ENCODE measurements around the gene HAUS7. TPM values are rescaled to one million over a fixed set of nuclear protein-coding genes. Genes with fewer than 3 reads are reported as not detected.

Gene HAUS7
- total and polyA plus RNA-seq, 7 donors = 8.3 to 18.5 (median 13.1) TPM

- Histone ChIP-seq H3K36me3 (ENCODE audit: insufficient read depth in 1 of 2, low read depth in 1 of 2) (no peaks in the 10 kb centered on the region), H3K9me3 (no peaks in the 10 kb centered on the region), H3K4me3 (no peak overlapping the region), H3K4me1 (no peaks in the 10 kb centered on the region), H3K27me3 (ENCODE audit: insufficient read depth in 3 of 3, low read length in 2 of 3) (no peaks in the 10 kb centered on the region), H3K27ac (peak overlapping the region; percentile 23)
- intact Hi-C loops (cut with DNase I) = no loop called here
- DNase-seq (no peak), ATAC-seq (peak in 1 of 4 donors; percentile 21)
- WGBS, 3 donors = 60 to 65% (median 61%) methylated on average over 6 to 11 of the region's 11 CpGs
- no peak for TF ChIP-seq CTCF (IDR thresholded peaks at IDR 0.05)
Observed at GRCh38 chrX:153487590-153488071, 17.3 kb upstream of the HAUS7 start.

GRCh38 chrX:153486171-153486570, 15.8 kb upstream of the HAUS7 start:
- no peak for TF ChIP-seq CTCF (IDR thresholded peaks at IDR 0.05)
- DNase-seq (no peak), ATAC-seq (no peak)
- Histone ChIP-seq H3K36me3 (ENCODE audit: insufficient read depth in 1 of 2, low read depth in 1 of 2) (no peaks in the 10 kb centered on the region), H3K27me3 (ENCODE audit: insufficient read depth in 3 of 3, low read length in 2 of 3) (peaks cover 0 to 1% (median 0%) of the 10 kb centered on the region in 3 donors), H3K4me3 (no peak overlapping the region), H3K4me1 (no peaks in the 10 kb centered on the region), H3K27ac (no peak overlapping the region), H3K9me3 (no peaks in the 10 kb centered on the region)
- intact Hi-C loops (cut with DNase I) = no loop called here
- WGBS, 3 donors = 69 to 79% (median 74%) methylated on average over 5 to 10 of the region's 10 CpGs

GRCh38 chrX:153485396-153486080, 15.2 kb upstream of the HAUS7 start:
- Histone ChIP-seq H3K27me3 (ENCODE audit: insufficient read depth in 3 of 3, low read length in 2 of 3) (peaks cover 0 to 8% (median 0%) of the 10 kb centered on the region in 3 donors), H3K36me3 (ENCODE audit: insufficient read depth in 1 of 2, low read depth in 1 of 2) (no peaks in the 10 kb centered on the region), H3K27ac (no peak overlapping the region), H3K4me1 (no peaks in the 10 kb centered on the region), H3K4me3 (no peak overlapping the region), H3K9me3 (no peaks in the 10 kb centered on the region)
- WGBS, 3 donors = 59 to 75% (median 67%) methylated on average over 15 to 30 of the region's 30 CpGs
- intact Hi-C loops (cut with DNase I) = no loop called here
- DNase-seq (no peak), ATAC-seq (no peak)
- no peak for TF ChIP-seq CTCF (IDR thresholded peaks at IDR 0.05)

GRCh38 chrX:153482376-153483015, 12.1 kb upstream of the HAUS7 start:
- no peaks in the 10 kb centered on the region for H3K9me3 ChIP-seq
- intact Hi-C loops (cut with DNase I) = no loop called here
- ATAC-seq (no peak), DNase-seq (no peak)
- H3K4me1 ChIP-seq = no peaks in the 10 kb centered on the region
- no peak overlapping the region for H3K4me3 ChIP-seq
- H3K27ac ChIP-seq = no peak overlapping the region
- 88 to 92% (median 90%) methylated on average over 20 to 23 of the region's 23 CpGs for WGBS, 3 donors
- no peak for TF ChIP-seq CTCF (IDR thresholded peaks at IDR 0.05)
- H3K36me3 ChIP-seq (ENCODE audit: insufficient read depth in 1 of 2, low read depth in 1 of 2) = no peaks in the 10 kb centered on the region
- peaks cover 0 to 10% (median 0%) of the 10 kb centered on the region in 3 donors for H3K27me3 ChIP-seq (ENCODE audit: insufficient read depth in 3 of 3, low read length in 2 of 3)
